Mesodermal cell (in vitro differentiated cells): Measurements from ENCODE around the gene EVI2B.
"Not testable (repeated sequence)": the region's sequence is repeated elsewhere in the genome, so short reads cannot be mapped to it uniquely, and the experiment has no call there.

Experiments
- H3K27ac ChIP-seq: 2 replicates; pipeline ENCODE4 v1.7.0; 2013; ENCODE audit warnings: mild to moderate bottlenecking, low read depth, low read length, moderate library complexity; ENCODE audit not compliant: severe bottlenecking
- H3K36me3 ChIP-seq: 2 replicates; pipeline ENCODE4 v1.7.1; 2013; ENCODE audit warnings: mild to moderate bottlenecking, low read length, moderate library complexity; ENCODE audit not compliant: control insufficient read depth, insufficient read depth
- H3K4me1 ChIP-seq: one replicate; pipeline ENCODE4 v1.7.1; 2013; ENCODE audit warnings: mild to moderate bottlenecking, low read length; ENCODE audit not compliant: insufficient read depth, control insufficient read depth, poor library complexity, severe bottlenecking
- H3K4me3 ChIP-seq: 2 replicates; pipeline ENCODE4 v1.7.0; 2013; ENCODE audit warnings: low read length, control low read depth, mild to moderate bottlenecking; ENCODE audit not compliant: insufficient read depth, poor library complexity, severe bottlenecking; ENCODE audit errors: extremely low read depth
- H3K9me3 ChIP-seq: 2 replicates; pipeline ENCODE4 v1.7.1; 2013; ENCODE audit warnings: mild to moderate bottlenecking, low read length, moderate library complexity; ENCODE audit not compliant: control insufficient read depth
- WGBS, 2 experiments: methylation state at CpG; one replicate each; pipeline ENCODE4 v1.1.5; 2013; ENCODE audit warnings: missing lambda C conversion rate in 2 of 2; ENCODE audit not compliant: insufficient coverage in 2 of 2; 5-methylcytosine and 5-hydroxymethylcytosine counted together

The EVI2B gene

DNA sequence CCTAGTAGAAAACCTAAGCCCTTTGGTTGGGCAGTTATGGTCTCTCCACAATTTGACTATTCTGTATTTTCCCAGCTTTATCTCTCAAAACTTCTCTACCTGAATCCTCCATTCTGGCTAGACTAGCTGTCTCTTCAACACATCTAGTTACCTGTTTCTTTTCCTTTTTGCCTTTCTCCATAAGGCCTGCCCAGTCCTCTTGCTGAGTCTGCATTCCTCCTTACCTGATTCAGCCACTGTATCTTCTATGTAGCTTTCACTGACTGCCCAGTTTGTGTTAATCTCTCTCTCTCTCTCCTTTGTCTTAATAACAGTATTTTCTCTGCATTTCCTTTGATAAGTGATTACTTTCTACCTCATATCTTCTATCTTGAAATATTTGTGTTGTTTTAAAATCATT lies 9.7 kb upstream of the EVI2B start:
- H3K9me3 ChIP-seq = no peaks in the 10 kb centered on the region
- no peak overlapping the region for H3K4me3 ChIP-seq
- H3K4me1 ChIP-seq = peaks cover 5% of the 10 kb centered on the region
- H3K27ac ChIP-seq = no peak overlapping the region
- H3K36me3 ChIP-seq = peaks cover 18% of the 10 kb centered on the region

- Histone ChIP-seq H3K36me3 (peaks cover 13% of the 10 kb centered on the region), H3K4me3 (no peak overlapping the region), H3K4me1 (no peaks in the 10 kb centered on the region), H3K27ac (no peak overlapping the region), H3K9me3 (no peaks in the 10 kb centered on the region)
- 100% methylated on average over 1 to 2 of the region's 4 CpGs for WGBS, 2 experiments
These were observed 8.1 kb upstream of the EVI2B start for GRCh38 chr17:31321966-31322365.

DNA sequence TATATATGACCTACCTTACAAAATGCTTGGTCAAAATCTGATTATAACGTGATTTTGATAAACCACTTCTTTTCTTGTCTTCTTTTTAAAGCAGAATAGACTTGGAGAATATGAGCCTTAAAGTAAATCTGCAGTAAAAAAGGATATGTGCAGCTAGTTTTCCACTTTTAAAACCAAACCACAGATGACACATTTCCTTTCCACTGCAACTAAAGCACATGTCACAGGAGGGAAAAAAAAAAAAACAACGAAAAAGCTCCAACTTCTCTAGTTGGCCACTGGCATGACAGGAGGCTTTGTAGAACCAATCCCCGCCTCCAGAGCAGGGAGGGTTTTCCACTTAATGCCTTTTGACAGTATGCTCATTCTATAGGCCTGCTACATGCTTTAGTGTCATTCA lies 7.6 kb upstream of the EVI2B start, which contains the start of gene EVI2A:
Gene EVI2A, minus strand, starts transcription at position 142 of the 400 bp plus-strand sequence. CDS start 2,609 bp downstream, outside the sequence.
- H3K4me1 ChIP-seq = no peaks in the 10 kb centered on the region
- WGBS, 2 experiments = 81% methylated on average over 2 of the region's 3 CpGs; no CpG with 5 or more reads in 1 of the 2 experiments
- H3K36me3 ChIP-seq = peaks cover 12% of the 10 kb centered on the region
- H3K9me3 ChIP-seq = no peaks in the 10 kb centered on the region
- H3K27ac ChIP-seq = peak within 1 kb of the TSS; percentile 3
- no peak within 1 kb of the TSS for H3K4me3 ChIP-seq

DNA sequence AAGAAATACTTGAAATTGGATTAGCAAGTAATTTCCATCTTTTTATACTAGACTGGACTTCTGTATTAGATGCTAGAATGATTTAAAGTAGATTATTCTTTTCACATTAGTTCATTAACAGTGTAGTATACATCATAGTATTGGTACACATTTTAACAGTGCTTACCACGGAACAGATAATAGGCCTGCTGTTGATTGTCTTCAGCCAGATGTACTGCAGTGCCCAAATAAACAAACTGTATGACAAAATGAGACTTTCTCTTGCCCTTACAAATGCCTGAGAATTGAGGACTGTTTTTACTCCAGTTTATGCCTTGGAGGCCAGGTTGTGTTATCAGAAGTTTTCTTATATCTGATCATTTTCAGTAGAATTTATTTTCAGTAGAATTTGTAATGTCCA lies 6.9 kb upstream of the EVI2B start:
- no peaks in the 10 kb centered on the region for H3K4me1 ChIP-seq
- peaks cover 5% of the 10 kb centered on the region for H3K36me3 ChIP-seq
- H3K4me3 ChIP-seq = no peak overlapping the region
- H3K27ac ChIP-seq = no peak overlapping the region
- H3K9me3 ChIP-seq = no peaks in the 10 kb centered on the region
- 80% methylated on average over 1 of the region's 1 CpG; no CpG with 5 or more reads in 1 of the 2 experiments for WGBS, 2 experiments

- WGBS, 2 experiments = no CpG with 5 or more reads among the region's 2 CpGs
- Histone ChIP-seq H3K27ac (no peak overlapping the region), H3K36me3 (peaks cover 4% of the 10 kb centered on the region), H3K4me3 (no peak overlapping the region), H3K4me1 (no peaks in the 10 kb centered on the region), H3K9me3 (no peaks in the 10 kb centered on the region)
These were observed 6.4 kb upstream of the EVI2B start for GRCh38 chr17:31320241-31320640.

- Histone ChIP-seq H3K9me3 (no peaks in the 10 kb centered on the region), H3K27ac (no peak overlapping the region), H3K36me3 (no peaks in the 10 kb centered on the region), H3K4me3 (no peak overlapping the region), H3K4me1 (no peaks in the 10 kb centered on the region)
- 67 to 81% methylated on average over 2 to 3 of the region's 5 CpGs for WGBS, 2 experiments
These were observed 5.2 kb upstream of the EVI2B start for GRCh38 chr17:31318851-31319661.

DNA sequence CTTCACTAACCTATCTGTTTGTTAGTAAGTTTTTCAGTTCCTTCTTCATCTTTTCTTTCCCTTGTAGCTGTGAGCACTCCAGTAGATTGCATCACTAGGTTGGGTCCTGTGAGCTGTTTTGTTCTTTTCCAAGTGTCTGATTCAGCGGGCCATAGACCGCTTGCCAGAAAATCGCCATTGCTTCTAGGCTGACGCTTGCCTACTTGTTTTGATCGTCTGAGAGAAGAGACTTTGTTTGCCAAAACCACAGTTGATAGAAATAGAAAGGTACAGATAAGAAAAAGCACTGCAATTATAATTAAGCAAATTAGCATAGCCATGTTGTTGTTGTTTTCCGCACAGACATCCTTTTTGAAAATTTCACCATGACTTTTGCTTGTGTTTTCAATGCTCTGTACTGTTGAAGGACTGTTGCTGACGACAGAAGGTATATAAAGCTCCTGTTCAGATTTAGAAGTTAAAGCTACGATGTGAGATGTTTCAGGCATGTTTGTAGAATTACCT lies 4.5 kb upstream of the EVI2B start:
- Histone ChIP-seq H3K36me3 (no peaks in the 10 kb centered on the region), H3K27ac (no peak overlapping the region), H3K4me3 (no peak overlapping the region), H3K9me3 (no peaks in the 10 kb centered on the region), H3K4me1 (no peaks in the 10 kb centered on the region)
- WGBS, 2 experiments = 90 to 100% methylated on average over 2 of the region's 8 CpGs

GRCh38 chr17:31314782-31315100 lies 887 bp upstream of the EVI2B start:
- no peaks in the 10 kb centered on the region for H3K9me3 ChIP-seq
- no peaks in the 10 kb centered on the region for H3K36me3 ChIP-seq
- WGBS, 2 experiments = no CpG with 5 or more reads among the region's 3 CpGs
- H3K4me1 ChIP-seq = no peaks in the 10 kb centered on the region
- no peak overlapping the region for H3K27ac ChIP-seq
- no peak overlapping the region for H3K4me3 ChIP-seq

- H3K27ac ChIP-seq, H3K9me3 ChIP-seq, H3K4me3 ChIP-seq, H3K36me3 ChIP-seq, H3K4me1 ChIP-seq: not testable (repeated sequence)
- 87 to 98% methylated on average over 3 to 5 of the region's 7 CpGs for WGBS, 2 experiments
These were observed 1.6 kb downstream of the EVI2B start for GRCh38 chr17:31312223-31312622.

DNA sequence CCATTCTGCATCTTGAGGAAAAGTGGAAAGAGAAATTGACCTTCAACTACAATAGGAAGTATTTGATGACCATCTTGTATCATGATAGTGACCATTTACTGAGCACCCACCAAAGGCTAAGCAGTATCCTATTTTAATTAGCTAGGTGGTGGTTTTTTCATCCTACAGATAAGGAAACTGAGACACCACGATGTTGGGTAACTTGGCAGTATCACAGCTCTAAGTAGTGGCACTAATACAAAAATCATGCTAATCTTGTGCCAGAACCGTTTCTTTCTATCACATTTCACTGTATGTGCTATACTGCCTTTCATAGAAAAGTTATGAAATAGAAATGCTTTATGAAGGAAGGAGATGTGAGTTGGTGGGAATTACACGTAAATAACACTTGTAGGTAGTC lies 2.3 kb downstream of the EVI2B start:
- Histone ChIP-seq H3K4me1 (no peaks in the 10 kb centered on the region), H3K4me3 (no peak overlapping the region), H3K9me3 (no peaks in the 10 kb centered on the region), H3K27ac (no peak overlapping the region), H3K36me3 (no peaks in the 10 kb centered on the region)
- 92 to 100% methylated on average over 2 of the region's 3 CpGs for WGBS, 2 experiments

- no peaks in the 10 kb centered on the region for H3K9me3 ChIP-seq
- WGBS, 2 experiments = 100% methylated on average over 3 to 4 of the region's 7 CpGs
- no peaks in the 10 kb centered on the region for H3K36me3 ChIP-seq
- no peak overlapping the region for H3K4me3 ChIP-seq
- H3K27ac ChIP-seq = no peak overlapping the region
- no peaks in the 10 kb centered on the region for H3K4me1 ChIP-seq
These were observed 3.0 kb downstream of the EVI2B start for GRCh38 chr17:31310886-31311285.
